NCI-H2227 treated with DMSO at 0.1 percent for 48 hours (cell line): ENCODE data around the gene TTC8.

Source experiments
- DNase-seq: peaks from one replicate; lab custom pipeline; 2025; lab: John Stamatoyannopoulos, UW

The TTC8 gene

DNA sequence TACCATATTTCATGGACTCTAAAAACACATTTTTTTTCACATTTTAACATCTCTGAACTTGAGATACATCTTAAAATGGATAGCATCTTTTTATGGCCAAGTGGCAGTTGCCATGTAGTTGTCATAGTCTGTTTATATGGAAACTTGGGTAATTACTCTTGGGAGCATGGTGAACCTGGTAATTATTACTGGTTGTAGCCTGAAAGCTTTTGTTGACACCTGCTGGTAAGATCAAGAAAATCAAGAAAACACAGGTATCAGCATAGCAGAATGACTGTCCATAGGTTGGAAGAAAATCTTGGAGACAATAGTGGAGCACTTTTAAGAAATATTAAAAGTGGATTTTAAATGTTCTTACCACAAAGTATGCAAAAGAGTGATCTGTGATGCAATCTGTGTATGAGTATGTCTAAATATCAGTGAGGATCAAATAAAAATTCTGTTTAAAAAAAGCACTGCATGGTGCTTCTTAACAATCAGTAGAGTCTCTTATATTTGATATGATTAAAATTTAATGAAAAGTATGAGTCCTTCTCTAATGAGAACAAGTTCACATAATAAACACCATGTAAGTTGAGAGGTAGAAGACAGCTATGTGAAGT, 44.2 kb downstream of the TTC8 start:
- DNase-seq = peak; percentile 3

DNA sequence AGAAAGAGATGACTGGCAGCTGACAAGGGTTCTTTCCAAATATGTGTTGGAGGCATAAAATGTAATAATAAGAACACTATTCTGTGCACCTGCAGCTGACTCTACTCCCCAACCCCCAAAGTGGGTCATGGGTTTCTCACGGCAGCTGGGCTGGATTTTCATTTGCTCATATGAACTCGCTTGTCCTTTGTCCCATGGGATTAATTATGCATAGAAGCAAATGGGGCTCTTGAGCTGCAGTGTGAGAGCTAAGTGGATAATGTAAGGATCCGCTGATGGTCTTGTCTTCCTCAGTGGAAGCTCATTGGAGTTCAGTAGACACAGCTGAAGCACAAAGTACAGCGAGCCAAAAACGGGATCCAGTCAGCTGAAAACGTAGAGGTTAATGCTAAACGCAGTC, 46.3 kb downstream of the TTC8 start:
- DNase-seq = no peak

DNA sequence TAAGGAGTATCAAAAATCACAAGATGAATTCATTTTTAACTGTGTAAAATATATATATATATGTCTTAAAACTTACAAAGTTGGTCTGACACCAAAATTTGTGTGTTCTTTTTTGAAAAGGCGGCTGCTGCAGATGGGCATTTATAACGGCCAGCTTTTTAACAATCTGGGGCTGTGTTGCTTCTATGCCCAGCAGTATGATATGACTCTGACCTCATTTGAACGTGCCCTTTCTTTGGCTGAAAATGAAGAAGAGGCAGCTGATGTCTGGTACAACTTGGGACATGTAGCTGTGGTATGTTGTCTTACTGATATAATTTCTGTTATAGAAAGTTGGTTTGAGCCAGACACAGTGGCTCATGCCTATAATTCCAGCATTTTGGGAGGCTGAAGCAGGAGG, 47.0 kb downstream of the TTC8 start:
- no peak for DNase-seq

DNA sequence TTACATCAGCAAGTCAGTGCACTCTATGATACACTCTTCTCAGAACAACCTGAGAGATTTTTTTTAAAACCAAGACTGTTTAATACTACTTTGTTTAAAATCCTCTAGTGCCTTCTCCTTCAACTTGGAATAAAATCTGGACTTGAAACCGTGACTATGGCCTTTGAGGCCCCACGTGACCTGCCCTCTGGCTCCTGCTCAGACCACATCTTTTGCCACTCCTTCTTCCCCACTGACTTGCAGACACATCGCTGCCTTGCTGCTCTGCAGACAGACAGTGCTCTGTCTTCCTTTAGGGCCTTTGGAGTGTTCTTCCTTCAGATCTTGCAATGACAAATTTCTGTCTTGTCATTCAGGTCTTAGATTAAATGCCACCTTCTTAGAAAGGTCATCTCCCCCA, 48.5 kb downstream of the TTC8 start:
- DNase-seq = no peak

DNA sequence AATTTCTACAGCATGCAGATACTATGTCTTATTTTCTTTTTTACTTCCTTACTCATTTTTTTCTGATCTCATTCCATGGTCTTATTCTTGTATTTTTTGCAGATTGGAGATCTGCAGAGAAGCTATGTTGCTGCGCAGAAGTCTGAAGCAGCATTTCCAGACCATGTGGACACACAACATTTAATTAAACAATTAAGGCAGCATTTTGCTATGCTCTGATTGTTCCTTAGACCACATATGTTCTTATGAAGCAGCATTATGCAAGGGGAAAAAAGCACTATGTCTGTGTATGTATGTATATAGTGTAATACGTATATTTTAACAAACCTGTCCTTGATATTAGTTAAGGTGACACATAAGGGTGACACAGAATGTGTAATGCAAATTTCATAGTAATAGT, 52.7 kb downstream of the TTC8 start:
- no peak for DNase-seq

DNA sequence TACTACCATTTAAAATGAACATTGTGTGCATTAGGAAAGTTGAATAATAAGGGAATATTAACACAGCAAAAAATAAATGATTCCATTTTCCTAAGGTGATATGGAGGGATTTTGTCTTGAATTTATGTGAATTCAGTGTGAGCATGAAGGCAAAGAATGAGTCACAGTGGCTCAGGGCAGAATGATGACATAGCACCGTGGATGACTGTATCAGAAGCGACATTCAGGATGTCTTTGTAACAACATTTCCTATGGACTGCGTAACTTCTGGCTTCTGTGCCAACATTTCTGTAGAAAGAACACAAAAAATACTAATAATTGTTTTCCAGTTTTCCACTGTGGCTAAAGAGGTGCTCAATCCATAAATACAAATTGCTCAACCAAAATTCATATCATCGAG, 54.6 kb downstream of the TTC8 start:
- no peak for DNase-seq

DNA sequence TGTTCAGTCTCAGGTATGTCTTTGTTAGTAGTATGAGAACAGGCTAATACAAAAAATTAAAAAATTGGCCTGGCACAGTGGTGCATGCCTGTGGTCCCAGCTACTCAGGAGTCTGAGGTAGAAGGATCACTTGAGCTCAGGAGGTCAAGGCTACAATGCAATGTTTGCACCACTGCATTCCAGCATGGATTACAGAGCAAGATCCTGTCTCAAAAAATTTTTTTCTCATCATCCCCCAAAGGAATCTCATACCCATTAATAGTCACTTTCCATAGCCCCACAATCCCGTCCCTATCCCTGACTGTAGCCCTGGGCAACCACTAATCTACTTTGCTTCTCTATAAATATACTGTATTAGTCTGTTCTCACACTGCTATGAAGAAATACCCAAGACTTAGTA, 57.8 kb downstream of the TTC8 start:
- DNase-seq = no peak

DNA sequence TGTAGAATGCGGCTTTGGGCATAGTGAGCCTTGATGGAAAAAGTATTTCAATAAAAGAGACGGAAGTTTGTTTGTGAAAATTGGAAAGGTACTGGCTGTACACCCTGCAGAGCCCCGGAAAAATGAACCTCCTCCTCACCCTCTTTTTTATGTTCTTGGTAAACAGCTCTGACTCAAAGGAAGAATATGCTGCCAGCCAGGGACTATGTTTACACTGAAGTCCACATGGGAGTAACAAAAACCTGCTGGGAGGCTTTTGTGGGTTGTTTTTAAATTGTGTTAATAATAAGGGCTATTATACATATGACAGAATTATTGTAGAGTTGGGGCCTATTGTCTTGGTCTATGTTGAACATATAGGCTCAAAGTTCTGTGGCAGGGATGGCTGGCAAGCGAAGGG, 70.7 kb downstream of the TTC8 start:
- DNase-seq = no peak

DNA sequence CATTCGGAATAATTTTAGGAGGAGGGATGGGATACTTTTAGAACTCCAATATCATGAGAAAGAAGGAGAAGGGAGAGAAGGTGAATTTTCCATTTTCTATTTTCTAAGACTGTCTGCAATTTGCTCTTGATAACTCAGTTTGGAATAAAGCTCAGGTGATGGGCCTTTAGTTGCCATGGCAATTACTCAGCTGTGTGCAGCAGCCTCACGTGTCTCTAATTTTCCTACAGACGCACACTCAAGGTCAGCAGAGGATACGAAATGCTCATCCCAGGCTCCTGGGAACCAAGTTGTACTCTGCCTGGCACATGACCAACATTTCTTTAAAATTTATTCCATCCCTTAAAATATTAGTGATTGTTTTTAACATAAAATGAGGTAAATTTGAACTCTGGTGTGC, 76.7 kb downstream of the TTC8 start:
- peak; percentile 35 for DNase-seq

DNA sequence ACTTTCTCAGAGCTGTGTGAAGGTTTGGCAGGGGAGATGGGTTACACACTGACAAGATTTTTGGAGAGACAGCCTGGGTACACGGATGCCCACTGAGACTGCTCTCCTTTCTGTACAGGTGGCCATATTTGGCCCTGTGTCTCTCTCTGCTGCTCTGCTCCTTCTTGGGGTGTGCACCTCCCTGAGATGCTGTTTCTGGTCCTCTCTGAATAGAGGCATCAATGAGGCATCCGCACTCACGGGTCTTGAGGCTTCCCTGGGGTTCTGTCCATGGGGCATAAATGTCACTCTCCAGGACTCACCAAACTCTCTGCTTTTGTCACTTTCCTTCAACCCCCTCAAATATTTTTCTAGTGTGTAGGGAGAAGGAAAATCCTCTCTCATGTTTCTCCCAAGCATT, 77.5 kb downstream of the TTC8 start:
- DNase-seq = no peak

DNA sequence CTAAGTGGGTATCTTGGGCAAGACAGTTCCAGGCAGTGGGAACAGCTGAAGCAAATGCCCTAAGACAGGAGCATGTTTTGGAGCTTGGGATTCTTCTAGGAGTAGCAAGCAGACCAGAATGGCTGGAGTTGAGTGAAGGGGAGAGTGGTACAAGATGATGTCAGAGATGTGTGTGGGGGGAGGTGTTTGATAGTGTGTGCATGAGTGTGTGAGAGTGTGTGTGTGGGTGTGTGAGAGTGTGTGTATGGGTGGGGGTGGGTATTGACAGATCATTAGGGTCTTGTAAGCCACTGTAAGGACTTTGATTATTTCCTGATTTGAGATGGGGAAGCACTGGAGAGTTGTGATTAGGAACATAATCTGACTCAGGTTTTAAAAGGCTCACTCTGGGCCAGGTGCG, 78.4 kb downstream of the TTC8 start:
- no peak for DNase-seq

DNA sequence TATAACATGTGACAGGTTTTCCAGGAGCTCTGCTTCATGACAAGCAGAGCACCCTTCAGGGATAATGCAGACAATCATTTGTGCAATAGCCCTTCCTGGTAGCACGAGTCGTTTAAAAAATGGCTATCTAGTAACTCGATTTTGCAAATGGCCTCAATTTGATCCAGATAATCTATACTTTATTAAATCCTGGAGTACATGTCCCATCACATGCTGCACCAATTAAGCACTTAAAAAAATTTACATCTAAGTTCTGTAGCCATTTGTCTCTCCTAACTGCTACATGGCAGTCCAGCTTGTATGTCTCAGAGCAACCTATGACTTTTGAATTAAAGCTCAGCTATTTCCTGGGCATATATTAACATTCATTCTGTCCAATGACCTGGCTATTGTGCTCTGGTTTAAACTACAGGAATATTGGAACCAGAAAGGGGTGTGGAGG, 79.8 kb downstream of the TTC8 start:
- DNase-seq = no peak

DNA sequence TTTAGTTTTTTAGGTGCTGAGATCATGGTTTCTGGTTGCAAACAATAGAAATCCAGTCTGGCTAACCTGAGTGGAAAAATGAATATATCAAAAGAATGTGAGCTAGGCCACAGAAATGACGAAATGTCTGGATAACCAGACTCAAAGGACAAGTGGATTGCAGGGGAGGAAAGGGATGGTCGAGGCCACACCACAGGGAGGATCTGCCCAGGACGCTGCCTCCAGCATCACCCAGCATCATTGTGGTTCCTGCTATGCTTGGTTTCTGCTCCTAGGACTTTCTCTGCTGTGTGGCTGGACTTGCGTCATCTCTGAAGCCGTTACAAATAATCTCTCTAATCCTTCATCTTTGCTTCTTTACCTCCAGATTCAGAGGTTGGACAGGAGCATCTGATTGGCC, 80.4 kb downstream of the TTC8 start:
- no peak for DNase-seq

DNA sequence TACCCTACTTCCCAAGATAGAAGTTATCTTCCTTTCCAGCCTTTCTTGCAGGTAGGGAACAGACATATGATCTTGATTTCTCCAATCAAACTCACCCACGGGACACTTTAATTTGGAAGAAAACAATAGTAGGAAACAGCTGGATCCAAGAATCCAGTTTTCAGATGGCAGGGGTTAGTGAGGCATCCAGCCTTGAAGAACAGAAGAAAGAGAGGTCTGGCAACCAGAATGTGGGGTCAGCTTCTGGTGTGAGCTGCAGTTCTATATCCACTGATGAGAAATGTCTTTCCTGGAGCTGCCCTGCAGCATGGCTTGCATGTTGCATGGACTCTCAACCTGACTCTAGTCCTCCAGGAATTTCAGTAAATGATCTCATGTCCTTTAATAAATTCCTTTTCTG, 83.8 kb downstream of the TTC8 start:
- no peak for DNase-seq

DNA sequence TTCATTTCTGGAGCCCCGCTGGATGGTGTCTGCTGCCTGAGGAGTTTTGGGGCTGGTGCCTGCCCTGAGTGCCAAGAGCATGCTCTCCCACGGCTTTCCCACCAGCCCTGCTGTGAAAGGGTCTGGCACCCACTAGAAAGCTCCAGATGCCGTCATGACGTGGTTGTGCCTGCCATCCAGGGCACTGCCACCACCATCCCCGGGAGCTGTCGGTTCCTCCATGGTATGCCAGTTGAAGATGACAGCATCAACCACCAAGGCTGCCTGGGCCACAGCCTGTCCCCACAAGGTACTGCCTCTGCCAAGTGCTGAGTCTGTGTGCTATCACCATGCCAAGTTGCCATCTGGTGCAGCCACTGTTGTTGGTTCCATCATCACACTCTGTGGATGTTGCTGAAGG, 85.9 kb downstream of the TTC8 start:
- DNase-seq = no peak

DNA sequence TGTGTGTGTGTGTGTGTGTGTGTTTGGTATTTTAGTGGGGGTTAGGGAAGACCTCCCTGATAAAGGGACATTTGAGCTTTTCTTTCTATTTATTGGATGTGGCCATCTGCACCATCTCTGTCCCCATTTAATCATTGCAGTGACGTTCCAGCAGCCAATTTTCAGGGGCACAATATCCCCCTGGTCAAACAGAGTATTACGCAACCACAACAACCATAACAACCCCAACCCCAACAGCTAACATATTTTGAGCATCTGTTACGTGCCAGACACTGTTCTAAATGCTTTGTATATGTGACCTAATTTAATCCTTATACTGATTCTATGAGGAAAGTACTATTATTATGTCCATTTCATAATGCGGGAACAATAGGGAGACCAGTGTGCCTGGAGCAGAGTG, 87.4 kb downstream of the TTC8 start:
- no peak for DNase-seq

DNA sequence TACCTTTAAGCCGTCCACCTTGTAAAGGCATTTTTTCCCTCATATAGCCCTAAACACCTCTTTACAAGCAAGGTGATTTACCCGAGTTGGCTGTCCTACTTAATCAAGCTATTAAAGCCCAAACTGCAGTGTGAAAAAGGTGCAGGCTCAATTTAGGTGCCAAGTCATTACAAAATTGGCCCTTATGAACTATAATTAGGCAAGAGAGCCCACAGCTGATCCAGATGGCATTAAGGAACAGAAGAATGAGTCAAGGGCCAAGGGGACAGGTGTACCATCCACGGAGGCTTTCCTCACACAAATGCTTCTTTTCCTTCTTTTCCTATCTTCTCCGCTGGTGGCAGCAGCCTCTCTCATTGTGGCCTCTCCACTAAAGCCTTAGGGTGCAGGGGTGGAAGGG, 90.5 kb downstream of the TTC8 start:
- DNase-seq = no peak

DNA sequence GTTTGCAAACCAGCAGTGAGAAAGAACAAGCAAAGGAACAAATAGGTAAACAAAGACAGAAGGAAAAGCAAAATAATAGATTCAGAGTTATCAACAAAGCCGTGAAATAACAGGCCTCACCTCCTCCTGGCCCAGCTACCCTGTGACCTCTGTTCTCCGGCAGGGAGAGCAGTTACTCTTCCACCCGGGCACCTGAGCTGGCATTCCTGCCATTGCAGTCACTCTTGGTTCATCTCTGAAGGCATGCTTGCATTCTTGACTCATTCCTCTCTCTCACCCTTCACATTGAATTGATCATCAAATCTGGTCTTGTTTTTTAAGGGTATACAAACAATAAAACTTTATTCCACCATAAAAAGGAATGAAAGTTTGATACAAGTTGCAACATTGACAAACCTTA, 95.1 kb downstream of the TTC8 start:
- no peak for DNase-seq
